ENCODE data around the gene AZU1. TPM values are rescaled to one million over a fixed set of nuclear protein-coding genes. Genes with fewer than 3 reads are reported as not detected.

Gene AZU1
- total RNA-seq, 4 donors from 2014 or later: not detected

DNA sequence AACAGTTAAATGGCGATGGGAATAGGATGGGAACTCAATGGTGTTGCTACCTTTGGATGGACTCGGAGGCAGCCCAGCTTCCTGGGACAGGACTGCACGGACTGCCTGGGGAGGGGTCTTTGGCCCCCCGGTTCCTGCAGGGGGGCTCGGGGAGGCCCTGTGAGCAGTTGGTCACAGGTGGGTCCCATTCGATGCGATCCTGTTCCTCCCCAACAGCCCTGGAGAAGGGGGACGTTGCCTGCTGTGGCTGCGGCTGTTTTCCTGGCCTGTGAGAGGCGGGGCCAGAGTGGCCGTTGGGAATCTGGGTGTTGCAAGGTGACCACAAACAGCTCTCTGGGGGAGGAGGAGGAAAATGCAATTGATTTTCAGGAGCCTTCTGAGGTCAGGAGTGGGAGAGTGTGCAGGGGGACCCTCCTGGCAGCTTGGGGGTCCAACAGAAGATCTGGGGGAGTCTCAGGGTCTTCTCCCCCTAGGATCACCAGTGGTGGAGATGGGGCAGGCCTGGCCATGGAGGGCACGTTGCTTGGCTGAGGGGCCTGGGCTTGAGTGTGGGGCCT is 4.0 kb upstream of the AZU1 start:
- 61 to 73% methylated on average over 4 to 5 of the region's 12 CpGs for WGBS, 2 donors
- Histone ChIP-seq H3K4me3 (no peak overlapping the region), H3K9me3 (no peaks in the 10 kb centered on the region), H3K27me3 (peaks cover 0 to 63% (median 11%) of the 10 kb centered on the region in 4 donors), H3K27ac (no peak overlapping the region), H3K36me3 (no peaks in the 10 kb centered on the region), H3K4me1 (peaks cover 0 to 22% (median 13%) of the 10 kb centered on the region in 3 donors)
- TF ChIP-seq CTCF (IDR thresholded peaks at IDR 0.05) (no peak), POLR2A (IDR thresholded peaks at IDR 0.05) (no peak)
- intact Hi-C loops (cut with DNase I): no loop called here
- DNase-seq: no peak

DNA sequence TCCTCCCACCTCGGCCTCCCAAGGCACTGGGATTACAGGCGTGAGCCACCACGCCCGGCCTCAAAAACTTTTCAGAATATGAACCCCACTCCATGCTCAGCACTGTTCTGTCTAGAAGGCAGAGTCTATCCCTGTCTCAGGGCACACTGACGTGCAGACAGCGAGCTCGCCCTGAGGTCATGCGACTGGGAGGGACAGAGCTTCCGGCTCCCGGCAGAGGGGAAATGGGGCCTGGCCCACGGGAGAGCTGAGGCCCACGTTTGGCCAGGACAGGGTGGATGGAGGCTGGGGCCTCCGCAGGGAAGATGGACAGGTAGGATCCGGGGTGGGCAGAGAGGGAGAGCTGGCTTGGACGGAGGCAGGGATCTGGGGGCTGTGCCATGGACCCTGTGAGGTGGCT is 2.8 kb upstream of the AZU1 start:
- Histone ChIP-seq H3K27ac (no peak overlapping the region), H3K9me3 (no peaks in the 10 kb centered on the region), H3K36me3 (no peaks in the 10 kb centered on the region), H3K4me3 (no peak overlapping the region), H3K4me1 (peaks cover 0 to 22% (median 13%) of the 10 kb centered on the region in 3 donors), H3K27me3 (peaks cover 0 to 72% (median 11%) of the 10 kb centered on the region in 4 donors)
- WGBS, 2 donors: 62 to 65% methylated on average over 5 to 9 of the region's 15 CpGs
- no peak for DNase-seq
- no peak for TF ChIP-seq POLR2A (IDR thresholded peaks at IDR 0.05)
- TF ChIP-seq CTCF (IDR thresholded peaks at IDR 0.05): no peak
- intact Hi-C loops (cut with DNase I): no loop called here

DNA sequence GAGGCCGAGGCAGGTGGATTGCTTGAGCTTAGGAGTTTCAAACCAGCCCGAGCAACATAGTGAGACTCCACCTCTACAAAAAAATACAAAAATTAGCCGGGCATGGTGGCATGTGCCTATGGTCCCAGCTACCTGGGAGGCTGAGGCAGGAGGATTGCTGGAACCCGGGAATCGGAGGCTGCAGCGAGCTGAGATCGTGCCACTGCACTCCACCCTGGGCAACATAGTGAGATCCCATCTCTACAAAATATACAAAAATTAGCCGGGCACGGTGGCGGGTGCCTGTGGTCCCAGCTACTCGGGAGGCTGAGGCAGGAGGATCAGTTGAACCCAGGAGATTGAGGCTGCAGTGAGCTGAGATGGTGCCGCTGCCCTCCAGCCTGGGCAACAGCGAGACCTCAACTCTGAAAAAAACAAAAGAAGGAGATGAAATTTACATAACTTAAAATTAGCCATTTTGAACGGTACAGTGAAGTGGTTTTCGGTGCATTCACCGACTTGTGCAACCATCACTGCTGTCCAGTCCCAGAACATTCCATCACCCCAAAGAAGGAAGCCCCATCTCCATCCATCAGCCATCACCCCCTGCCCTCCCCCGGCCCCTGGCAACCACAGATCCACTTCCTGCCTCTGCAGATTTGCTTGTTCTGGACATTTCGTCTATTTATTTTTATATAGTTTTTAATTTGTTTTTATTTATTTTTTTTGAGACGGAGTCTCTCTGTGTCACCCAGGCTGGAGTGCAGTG is 1.6 kb upstream of the AZU1 start:
- Histone ChIP-seq H3K4me1 (peaks cover 0 to 22% (median 13%) of the 10 kb centered on the region in 3 donors), H3K27ac (no peak overlapping the region), H3K36me3 (no peaks in the 10 kb centered on the region), H3K9me3 (no peaks in the 10 kb centered on the region), H3K4me3 (no peak overlapping the region), H3K27me3 (peaks cover 0 to 80% (median 11%) of the 10 kb centered on the region in 4 donors)
- DNase-seq: no peak
- 68 to 71% methylated on average over 15 to 17 of the region's 19 CpGs for WGBS, 2 donors
- intact Hi-C loops (cut with DNase I): no loop called here
- TF ChIP-seq CTCF (IDR thresholded peaks at IDR 0.05) (no peak), POLR2A (IDR thresholded peaks at IDR 0.05) (no peak)

DNA sequence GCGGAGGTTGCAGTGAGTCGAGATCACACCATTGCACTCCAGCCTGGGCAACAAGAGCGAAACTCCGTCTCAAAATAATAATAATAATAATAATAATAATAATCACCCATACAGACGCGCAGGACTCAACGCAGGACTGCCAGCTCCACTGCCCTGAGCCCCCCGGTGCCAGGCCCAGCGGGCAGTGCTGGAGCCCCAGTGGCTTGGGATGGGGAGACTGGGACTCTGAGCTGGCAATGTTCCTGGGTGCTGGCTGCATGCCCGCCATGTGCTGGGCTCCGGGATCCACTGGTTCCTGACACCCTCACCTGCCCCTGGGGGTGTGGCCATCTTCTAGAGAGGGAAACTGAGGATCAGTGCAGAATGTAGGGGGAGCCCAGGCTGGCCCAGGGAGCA is 325 bp upstream of the AZU1 start:
- H3K4me1 ChIP-seq: peaks cover 0 to 10% (median 1%) of the 10 kb centered on the region in 3 donors
- H3K27me3 ChIP-seq: peaks cover 0 to 80% (median 5%) of the 10 kb centered on the region in 4 donors
- H3K27ac ChIP-seq: no peak overlapping the region
- H3K4me3 ChIP-seq: no peak overlapping the region
- no peak for DNase-seq
- intact Hi-C loops (cut with DNase I): no loop called here
- H3K36me3 ChIP-seq: no peaks in the 10 kb centered on the region
- TF ChIP-seq CTCF (IDR thresholded peaks at IDR 0.05): no peak
- no peak for TF ChIP-seq POLR2A (IDR thresholded peaks at IDR 0.05)
- H3K9me3 ChIP-seq: no peaks in the 10 kb centered on the region
- 85 to 86% methylated on average over 10 of the region's 11 CpGs for WGBS, 2 donors

DNA sequence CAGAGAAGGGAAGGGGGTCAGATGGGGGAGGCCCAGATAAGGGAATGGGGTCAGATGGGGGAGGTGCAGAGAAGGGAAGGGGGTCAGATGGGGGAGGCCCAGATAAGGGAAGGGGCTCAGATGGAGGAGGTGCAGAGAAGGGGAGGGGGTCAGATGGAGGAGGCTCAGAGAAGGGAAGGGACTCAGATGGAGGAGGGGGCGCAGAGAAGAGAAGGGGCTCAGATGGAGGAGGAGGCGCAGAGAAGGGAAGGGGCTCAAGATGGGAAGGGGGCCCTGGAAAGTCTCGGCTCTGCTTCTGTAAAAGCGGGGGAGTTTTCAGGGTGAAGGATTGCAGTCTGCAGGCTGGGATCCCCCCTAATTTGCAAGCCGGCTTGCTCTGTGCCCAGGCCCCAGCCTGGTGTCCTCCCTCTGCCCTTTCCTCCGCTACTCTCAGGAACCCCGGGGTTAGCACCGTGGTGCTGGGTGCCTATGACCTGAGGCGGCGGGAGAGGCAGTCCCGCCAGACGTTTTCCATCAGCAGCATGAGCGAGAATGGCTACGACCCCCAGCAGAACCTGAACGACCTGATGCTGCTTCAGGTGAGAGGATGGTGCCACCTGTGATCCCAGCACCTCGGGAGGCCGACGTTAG is 1.6 kb downstream of the AZU1 start:
- 45 to 62% methylated on average over 10 of the region's 18 CpGs for WGBS, 2 donors
- H3K27ac ChIP-seq: no peak overlapping the region
- H3K27me3 ChIP-seq: peaks cover 0 to 74% (median 0%) of the 10 kb centered on the region in 4 donors
- intact Hi-C loops (cut with DNase I): no loop called here
- TF ChIP-seq CTCF (IDR thresholded peaks at IDR 0.05) (no peak), POLR2A (IDR thresholded peaks at IDR 0.05) (no peak)
- no peaks in the 10 kb centered on the region for H3K9me3 ChIP-seq
- H3K4me1 ChIP-seq: peaks cover 0 to 6% (median 0%) of the 10 kb centered on the region in 3 donors
- H3K4me3 ChIP-seq: no peak overlapping the region
- DNase-seq: no peak
- no peaks in the 10 kb centered on the region for H3K36me3 ChIP-seq
